Esophagus muscularis mucosa (tissue), 4 donors: ENCODE measurements around the gene TRIM3. TPM values are rescaled to one million over a fixed set of nuclear protein-coding genes. Genes with fewer than 3 reads are reported as not detected.

ENCODE experiments used
- DNase-seq: peaks from one replicate; pipeline ENCODE4 v3.0.0-alpha.2; 2017; ENCODE audit errors: extremely low spot score
- H3K27ac ChIP-seq, 4 donors: fragments of 200-600 bp; sonication (generic); replicated peaks in 1 of 4; 1 replicate in 3 of 4; 2 replicates in 1 of 4; pipeline ENCODE4 v1.5.1; 2016 to 2019; ENCODE audit warnings: mild to moderate bottlenecking in 1 of 4
- H3K27me3 ChIP-seq, 4 donors: fragments of 200-600 bp; sonication (generic); one replicate each; pipeline versions ENCODE4 v1.5.1 to v1.6.0; 2016 to 2019
- H3K36me3 ChIP-seq, 4 donors: fragments of 200-600 bp; sonication (generic); one replicate each; pipeline ENCODE4 v1.5.1; 2016 to 2019
- H3K4me1 ChIP-seq, 4 donors: fragments of 200-600 bp; sonication (generic); one replicate each; pipeline ENCODE4 v1.5.1; 2016 to 2019
- H3K4me3 ChIP-seq, 4 donors: fragments of 200-600 bp; sonication (generic); 1 replicate in 2 of 4; 2 replicates in 2 of 4; pipeline ENCODE4 v1.5.1; 2016 to 2019; ENCODE audit warnings: mild to moderate bottlenecking in 4 of 4, moderate library complexity in 1 of 4
- H3K9me3 ChIP-seq, 4 donors: fragments of 200-600 bp; sonication (generic); 1 replicate in 3 of 4; 2 replicates in 1 of 4; pipeline ENCODE4 v1.5.1; 2016 to 2019
- EP300 ChIP-seq: sonication (generic); formaldehyde crosslinking; IDR thresholded peaks from one replicate; pipeline ENCODE4 v1.6.1; 2017; ENCODE audit warnings: antibody characterized with exemption
- POLR2A ChIP-seq: fragments of 450-650 bp; IDR thresholded peaks from one replicate; pipeline ENCODE4 v1.6.1; 2017; ENCODE audit warnings: antibody characterized with exemption, moderate library complexity, mild to moderate bottlenecking, low read depth
- POLR2AphosphoS5 ChIP-seq, 2 donors: sonication (generic); formaldehyde crosslinking; IDR thresholded peaks; one replicate each; pipeline ENCODE4 v1.6.1; 2017; ENCODE audit warnings: antibody characterized with exemption in 2 of 2
- WGBS: methylation state at CpG from one replicate; pipeline ENCODE4 v1.1.5; 2018; 5-methylcytosine and 5-hydroxymethylcytosine counted together
- intact Hi-C: fragments of 100-400 bp; cut with DNase I; formaldehyde crosslinking; loops from one replicate; pipeline ENCODE4 v1.15.1; 2023
- total RNA-seq, 4 donors: library from RNA; depleted of rRNA; stranded (reverse); fragments of >200 nt; gene quantifications; one replicate each; pipeline versions ENCODE4 v1.1.0 to v1.2.1, GENCODE V29; 2016
- TF ChIP-seq, protein P1 (sequence below), 3 experiments: fragments of 200-600 bp in 2 of 3; fragments of 450-650 bp in 1 of 3; sonication (generic) in 2 of 3; IDR thresholded peaks; one replicate each; pipeline ENCODE4 v1.5.1; 2017 to 2019; ENCODE audit warnings: antibody characterized with exemption in 3 of 3, mild to moderate bottlenecking in 2 of 3, moderate library complexity in 1 of 3

The TRIM3 gene
- total RNA-seq, 4 donors from 2014 or later, result 26.6 to 47.6 (median 35.3) TPM

- DNase-seq, result no peak
- no peaks in the 10 kb centered on the region for H3K9me3 ChIP-seq
- H3K27ac ChIP-seq, result peak overlapping the region in 3 of 4 donors; percentile 91 to 92 (median 91)
- intact Hi-C loops, result no loop called here
- TF ChIP-seq, protein P1, sequence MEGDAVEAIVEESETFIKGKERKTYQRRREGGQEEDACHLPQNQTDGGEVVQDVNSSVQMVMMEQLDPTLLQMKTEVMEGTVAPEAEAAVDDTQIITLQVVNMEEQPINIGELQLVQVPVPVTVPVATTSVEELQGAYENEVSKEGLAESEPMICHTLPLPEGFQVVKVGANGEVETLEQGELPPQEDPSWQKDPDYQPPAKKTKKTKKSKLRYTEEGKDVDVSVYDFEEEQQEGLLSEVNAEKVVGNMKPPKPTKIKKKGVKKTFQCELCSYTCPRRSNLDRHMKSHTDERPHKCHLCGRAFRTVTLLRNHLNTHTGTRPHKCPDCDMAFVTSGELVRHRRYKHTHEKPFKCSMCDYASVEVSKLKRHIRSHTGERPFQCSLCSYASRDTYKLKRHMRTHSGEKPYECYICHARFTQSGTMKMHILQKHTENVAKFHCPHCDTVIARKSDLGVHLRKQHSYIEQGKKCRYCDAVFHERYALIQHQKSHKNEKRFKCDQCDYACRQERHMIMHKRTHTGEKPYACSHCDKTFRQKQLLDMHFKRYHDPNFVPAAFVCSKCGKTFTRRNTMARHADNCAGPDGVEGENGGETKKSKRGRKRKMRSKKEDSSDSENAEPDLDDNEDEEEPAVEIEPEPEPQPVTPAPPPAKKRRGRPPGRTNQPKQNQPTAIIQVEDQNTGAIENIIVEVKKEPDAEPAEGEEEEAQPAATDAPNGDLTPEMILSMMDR (IDR thresholded peaks at IDR 0.05), result no peak
- no peak for TF ChIP-seq EP300
- TF ChIP-seq POLR2A, result no peak
- no peak for TF ChIP-seq POLR2AphosphoS5 (IDR thresholded peaks at IDR 0.05)
- H3K27me3 ChIP-seq, result no peaks in the 10 kb centered on the region
- WGBS, result 82% methylated on average over 4 of the region's 4 CpGs
- H3K36me3 ChIP-seq, result peaks cover 9 to 74% (median 58%) of the 10 kb centered on the region in 4 donors
- H3K4me3 ChIP-seq, result peak overlapping the region; percentile 62 to 82 (median 77)
- H3K4me1 ChIP-seq, result peaks cover 20 to 46% (median 34%) of the 10 kb centered on the region in 4 donors
These were observed 8.7 kb upstream of the TRIM3 start for GRCh38 chr11:6482441-6482840.

DNA sequence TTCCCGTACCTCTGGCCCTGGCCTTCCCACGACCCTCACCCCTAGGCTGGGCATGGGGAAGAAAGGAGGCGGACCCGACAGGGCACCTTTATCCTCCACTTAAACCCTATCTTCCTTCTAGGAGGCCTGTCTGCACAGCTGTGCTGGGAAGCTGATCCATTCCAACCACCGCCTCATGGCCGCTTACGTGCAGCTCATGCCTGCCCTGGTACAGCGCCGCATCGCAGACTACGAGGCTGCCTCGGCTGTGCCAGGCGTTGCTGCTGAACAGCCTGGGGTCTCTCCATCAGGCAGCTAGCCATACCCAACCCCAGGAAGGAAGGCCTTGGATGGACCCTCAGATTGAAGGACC lies 8.2 kb upstream of the TRIM3 start:
- Histone ChIP-seq H3K27me3 (no peaks in the 10 kb centered on the region), H3K4me1 (peaks cover 20 to 46% (median 34%) of the 10 kb centered on the region in 4 donors), H3K9me3 (no peaks in the 10 kb centered on the region), H3K27ac (peak overlapping the region; percentile 91 to 92 (median 91)), H3K36me3 (peaks cover 15 to 74% (median 63%) of the 10 kb centered on the region in 4 donors), H3K4me3 (peak overlapping the region; percentile 62 to 82 (median 77))
- 0% methylated on average over 2 of the region's 13 CpGs for WGBS
- intact Hi-C loops, result no loop called here
- no peak for TF ChIP-seq POLR2A
- TF ChIP-seq POLR2AphosphoS5 (IDR thresholded peaks at IDR 0.05), result no peak
- no peak for TF ChIP-seq EP300
- TF ChIP-seq, protein P1 (IDR thresholded peaks at IDR 0.05), result no peak
- no peak for DNase-seq

DNA sequence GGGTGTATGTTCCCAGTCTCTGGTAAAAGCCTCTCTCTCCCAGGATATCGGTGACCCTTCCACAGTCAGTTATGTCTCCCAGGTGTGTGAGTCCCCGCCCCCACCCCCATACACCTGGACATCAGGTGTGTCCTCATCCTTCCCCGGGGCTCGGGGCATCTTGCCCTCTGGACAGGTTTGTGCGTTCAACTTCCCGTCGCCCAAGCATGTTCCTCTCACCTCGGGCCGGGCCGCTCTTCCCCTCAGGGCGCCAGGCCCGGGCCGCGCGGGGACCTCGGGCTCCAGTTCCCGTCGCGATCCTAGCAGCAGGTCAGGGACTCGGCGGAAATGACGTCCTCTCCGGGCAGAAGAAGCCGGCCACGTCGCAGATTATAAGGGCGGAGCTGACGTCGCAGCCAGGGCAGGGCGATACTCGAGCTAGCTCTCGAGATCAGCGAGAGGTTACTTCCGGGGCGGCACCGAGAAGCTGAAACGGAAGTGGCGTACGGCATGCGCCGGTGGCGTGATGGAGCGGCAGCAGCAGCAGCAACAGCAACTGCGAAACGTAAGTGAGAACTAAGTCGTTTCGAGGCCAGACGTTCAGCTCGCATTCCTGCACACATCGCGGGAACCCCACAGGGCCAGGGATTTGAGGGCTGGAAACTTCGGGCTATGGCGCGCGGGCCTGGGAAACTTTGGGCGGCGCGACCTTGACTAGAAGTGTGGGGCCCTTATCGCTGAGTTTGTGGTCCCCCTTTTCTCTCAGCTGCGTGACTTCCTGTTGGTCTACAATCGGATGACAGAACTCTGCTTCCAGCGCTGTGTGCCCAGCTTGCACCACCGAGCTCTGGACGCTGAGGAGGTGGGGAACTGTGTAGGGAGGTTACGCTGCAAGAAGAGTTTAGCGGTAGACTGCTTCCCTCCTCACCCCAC lies 7.5 kb upstream of the TRIM3 start, which contains the start of the genes ARFIP2 and TIMM10B:
TSS of gene ARFIP2 (minus strand) at position 320 of the 912 bp plus-strand sequence. CDS start 910 bp downstream, outside the sequence.
TSS of gene TIMM10B (plus strand) at position 490 of the 912 bp plus-strand sequence. CDS start at position 506, 16 bp downstream.
- intact Hi-C loops, result no loop called here

GRCh38 chr11:6480299-6480914 lies 6.7 kb upstream of the TRIM3 start:
- 51% methylated on average over 9 of the region's 9 CpGs for WGBS
- TF ChIP-seq POLR2A, result no peak
- no peak for TF ChIP-seq EP300
- TF ChIP-seq POLR2AphosphoS5 (IDR thresholded peaks at IDR 0.05), result no peak
- TF ChIP-seq, protein P1 (IDR thresholded peaks at IDR 0.05), result no peak
- intact Hi-C loops, result no loop called here
- peaks cover 20 to 46% (median 34%) of the 10 kb centered on the region in 4 donors for H3K4me1 ChIP-seq
- no peaks in the 10 kb centered on the region for H3K9me3 ChIP-seq
- peak overlapping the region; percentile 91 to 92 (median 91) for H3K27ac ChIP-seq
- H3K4me3 ChIP-seq, result peak overlapping the region; percentile 62 to 82 (median 77)
- peaks cover 18 to 67% (median 58%) of the 10 kb centered on the region in 4 donors for H3K36me3 ChIP-seq
- DNase-seq, result no peak
- no peaks in the 10 kb centered on the region for H3K27me3 ChIP-seq

More for the DNA sequence above, 7.5 kb upstream of the TRIM3 start, which contains the start of the genes ARFIP2 and TIMM10B:
- H3K27me3 ChIP-seq, result no peaks in the 10 kb centered on the region
- peaks cover 20 to 46% (median 34%) of the 10 kb centered on the region in 4 donors for H3K4me1 ChIP-seq
- TF ChIP-seq POLR2AphosphoS5 (IDR thresholded peaks at IDR 0.05), result peak; percentile 99 to 100
- peak; percentile 68 for TF ChIP-seq POLR2A
- TF ChIP-seq, protein P1 (IDR thresholded peaks at IDR 0.05), result peak in 1 of 3 experiments; percentile 20
- TF ChIP-seq EP300, result no peak
- peaks cover 18 to 74% (median 65%) of the 10 kb centered on the region in 4 donors for H3K36me3 ChIP-seq
- H3K4me3 ChIP-seq, result peak within 1 kb of the TSS; percentile 62 to 82 (median 77)
- peak; percentile 99 for DNase-seq
- 0% methylated on average over 39 of the region's 66 CpGs for WGBS
- H3K9me3 ChIP-seq, result no peaks in the 10 kb centered on the region
- peak within 1 kb of the TSS; percentile 91 to 92 (median 91) for H3K27ac ChIP-seq
